Fibroblast of lung (primary cell): ENCODE results near the gene POLR2J3. TPM values are rescaled to one million over a fixed set of nuclear protein-coding genes. Genes with fewer than 3 reads are reported as not detected.
"Not testable (repeated sequence)": the region's sequence is repeated elsewhere in the genome, so short reads cannot be mapped to it uniquely, and the experiment has no call there.

ENCODE experiments used
- DNase-seq, 2 donors: peaks; one replicate each; pipeline versions ENCODE4 v3.0.0 to v3.0.0-alpha.2; 2010; ENCODE audit warnings: low read depth in 2 of 2
- H2AFZ ChIP-seq: 2 replicates; pipeline ENCODE4 v1.5.1; 2012; ENCODE audit warnings: low read length, control low read depth, inconsistent platforms
- H3K27ac ChIP-seq: 2 replicates; pipeline ENCODE4 v1.5.1; 2011; ENCODE audit warnings: low read length, control low read depth; ENCODE audit not compliant: insufficient read depth
- H3K27me3 ChIP-seq: 2 replicates; pipeline ENCODE4 v1.5.1; 2011; ENCODE audit warnings: mild to moderate bottlenecking, low read length; ENCODE audit not compliant: control insufficient read depth, insufficient read depth
- H3K36me3 ChIP-seq: 2 replicates; pipeline ENCODE4 v1.5.1; 2011; ENCODE audit warnings: low read length; ENCODE audit not compliant: control insufficient read depth, insufficient read depth
- H3K4me1 ChIP-seq: 2 replicates; pipeline ENCODE4 v1.5.1; 2011; ENCODE audit warnings: low read length; ENCODE audit not compliant: control insufficient read depth, insufficient read depth; ENCODE audit errors: extremely low read depth
- H3K4me2 ChIP-seq: 2 replicates; pipeline ENCODE4 v1.5.1; 2011; ENCODE audit warnings: low read length, control low read depth; ENCODE audit not compliant: insufficient read depth; ENCODE audit errors: extremely low read depth
- H3K4me3 ChIP-seq, 4 experiments: fragments of 200-600 bp in 1 of 4; sonication (generic) in 1 of 4; replicated peaks in 1 of 4; 2 replicates each; pipeline ENCODE4 v1.5.1; 2011 to 2016; ENCODE audit warnings: low read length in 4 of 4, low read depth in 3 of 4, mild to moderate bottlenecking in 3 of 4, control low read depth in 2 of 4, inconsistent platforms in 1 of 4, mixed read lengths in 1 of 4; ENCODE audit not compliant: insufficient read depth in 1 of 4; ENCODE audit errors: control extremely low read depth in 1 of 4
- H3K79me2 ChIP-seq: 2 replicates; pipeline ENCODE4 v1.5.1; 2012; ENCODE audit warnings: mild to moderate bottlenecking, low read length, inconsistent platforms; ENCODE audit not compliant: control insufficient read depth, insufficient read depth
- H3K9ac ChIP-seq: 2 replicates; pipeline ENCODE4 v1.5.1; 2011; ENCODE audit warnings: mild to moderate bottlenecking, low read length, control low read depth; ENCODE audit not compliant: insufficient read depth
- H3K9me3 ChIP-seq: 2 replicates; pipeline ENCODE4 v1.5.1; 2012; ENCODE audit warnings: low read depth, low read length; ENCODE audit not compliant: control insufficient read depth, insufficient read depth
- H4K20me1 ChIP-seq: 2 replicates; pipeline ENCODE4 v1.5.1; 2011; ENCODE audit warnings: low read length; ENCODE audit not compliant: control insufficient read depth, insufficient read depth; ENCODE audit errors: extremely low read depth
- polyA minus RNA-seq: library from RNA; depleted of rRNA, polyadenylated mRNA; stranded (reverse); fragments of >200 nt; gene quantifications from 2 replicates; pipeline ENCODE4 v1.2.3, GENCODE V29; 2011; ENCODE audit warnings: low replicate concordance
- polyA plus RNA-seq, 2 donors: library from polyadenylated mRNA; depleted of rRNA in 1 of 2; stranded (reverse) in 1 of 2; unstranded in 1 of 2; fragments of >200 nt; gene quantifications; 2 replicates each; pipeline ENCODE4 v1.2.1, GENCODE V29; 2011 to 2012; ENCODE audit warnings: missing spikeins in 1 of 2
- total RNA-seq: library from RNA; depleted of rRNA; stranded (reverse); fragments of >200 nt; gene quantifications from 2 replicates; pipeline ENCODE4 v1.2.1, GENCODE V29; 2014
- TF ChIP-seq, protein P1 (sequence below), 2 donors: IDR thresholded peaks in 1 of 2; conservative IDR thresholded peaks in 1 of 2; 1 replicate in 1 of 2; 2 replicates in 1 of 2; pipeline ENCODE4 v1.5.1; 2011 to 2012; ENCODE audit warnings: low read length in 2 of 2, control low read depth in 1 of 2, inconsistent platforms in 1 of 2, low read depth in 1 of 2, mild to moderate bottlenecking in 1 of 2

The POLR2J3 gene
- total RNA-seq (19.5 and 28.6 TPM in 2 replicates), polyA plus RNA-seq (29.3 and 42.5 TPM in 2 replicates), polyA minus RNA-seq (4.6 and 20.9 TPM in 2 replicates)
- 37.8 and 45.3 TPM in 2 replicates for polyA plus RNA-seq (2012)

DNA sequence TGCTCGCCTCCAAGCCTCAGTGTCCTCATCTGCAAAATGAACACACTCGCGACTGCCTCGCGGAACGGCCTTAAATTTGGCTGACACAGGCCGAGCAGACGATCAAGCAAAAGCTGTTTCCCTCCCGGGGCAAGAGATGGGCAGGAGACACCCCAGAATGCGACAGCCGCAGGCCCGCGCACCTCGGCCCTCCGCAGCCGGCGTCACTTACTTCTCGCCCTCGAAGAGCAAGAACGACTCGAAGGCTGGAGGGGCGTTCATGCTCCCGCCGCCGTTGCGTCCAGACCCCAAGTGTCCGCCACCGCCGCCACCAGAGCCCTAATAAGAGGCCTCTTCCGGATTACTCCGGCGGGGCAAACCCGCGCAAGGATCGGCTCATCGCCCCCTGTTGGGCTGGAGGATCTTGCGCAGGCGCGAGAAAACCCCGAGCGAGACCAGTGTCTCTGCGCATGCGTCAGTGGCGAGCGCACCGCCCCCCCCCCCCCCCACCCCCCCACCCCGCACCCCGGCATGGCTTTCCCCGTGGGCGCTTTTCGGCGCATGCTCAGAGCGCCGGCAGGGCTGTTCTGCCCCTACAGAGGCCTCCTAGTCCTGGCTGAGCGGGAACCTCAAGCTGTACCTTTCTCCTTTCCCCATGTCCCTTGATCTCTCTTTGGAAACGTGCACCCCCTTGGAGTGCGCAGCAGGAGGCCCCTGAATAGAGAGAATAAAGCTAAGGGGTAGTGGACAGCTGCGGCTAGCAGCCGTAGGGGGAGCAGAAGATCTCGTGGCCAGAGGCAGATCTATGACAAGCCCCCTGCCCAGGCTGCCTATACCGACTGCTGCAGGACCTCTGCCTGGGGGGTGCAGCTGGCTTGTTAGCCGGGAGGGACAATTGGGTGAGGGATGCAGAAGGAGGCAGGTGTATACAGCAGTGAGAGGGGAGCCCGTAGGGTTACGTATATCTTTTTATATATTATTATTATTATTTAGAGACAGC is at the start of gene POLR2J3:
POLR2J3 (minus strand) TSS at position 323 of the 979 bp plus-strand sequence; CDS start at position 261, 62 bp downstream.
- H3K79me2 ChIP-seq, H4K20me1 ChIP-seq, H3K9me3 ChIP-seq, H3K4me2 ChIP-seq, H3K27me3 ChIP-seq, H3K36me3 ChIP-seq, H3K4me1 ChIP-seq: not testable (repeated sequence)
- Histone ChIP-seq H3K27ac (peak within 1 kb of the TSS; percentile 72), H2AFZ (peak within 1 kb of the TSS; percentile 55), H3K9ac (peak within 1 kb of the TSS; percentile 77), H3K4me3 (peak within 1 kb of the TSS; percentile 55 to 81 (median 61))
- TF ChIP-seq, protein P1, sequence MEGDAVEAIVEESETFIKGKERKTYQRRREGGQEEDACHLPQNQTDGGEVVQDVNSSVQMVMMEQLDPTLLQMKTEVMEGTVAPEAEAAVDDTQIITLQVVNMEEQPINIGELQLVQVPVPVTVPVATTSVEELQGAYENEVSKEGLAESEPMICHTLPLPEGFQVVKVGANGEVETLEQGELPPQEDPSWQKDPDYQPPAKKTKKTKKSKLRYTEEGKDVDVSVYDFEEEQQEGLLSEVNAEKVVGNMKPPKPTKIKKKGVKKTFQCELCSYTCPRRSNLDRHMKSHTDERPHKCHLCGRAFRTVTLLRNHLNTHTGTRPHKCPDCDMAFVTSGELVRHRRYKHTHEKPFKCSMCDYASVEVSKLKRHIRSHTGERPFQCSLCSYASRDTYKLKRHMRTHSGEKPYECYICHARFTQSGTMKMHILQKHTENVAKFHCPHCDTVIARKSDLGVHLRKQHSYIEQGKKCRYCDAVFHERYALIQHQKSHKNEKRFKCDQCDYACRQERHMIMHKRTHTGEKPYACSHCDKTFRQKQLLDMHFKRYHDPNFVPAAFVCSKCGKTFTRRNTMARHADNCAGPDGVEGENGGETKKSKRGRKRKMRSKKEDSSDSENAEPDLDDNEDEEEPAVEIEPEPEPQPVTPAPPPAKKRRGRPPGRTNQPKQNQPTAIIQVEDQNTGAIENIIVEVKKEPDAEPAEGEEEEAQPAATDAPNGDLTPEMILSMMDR (conservative IDR thresholded peaks at IDR 0.05 in 1 of 2, IDR thresholded peaks at IDR 0.05 in 1 of 2; ENCODE audit: low read depth in 1 of 2, low read length in 2 of 2): peak; percentile 6 to 42
- DNase-seq: peak; percentile 78 to 95

GRCh38 chr7:102618122-102618521 is 45.7 kb upstream of the POLR2J3 start:
- H3K27me3 ChIP-seq, H4K20me1 ChIP-seq, H3K27ac ChIP-seq, H3K4me1 ChIP-seq, H3K79me2 ChIP-seq, H2AFZ ChIP-seq, H3K9me3 ChIP-seq, H3K36me3 ChIP-seq, DNase-seq, H3K4me3 ChIP-seq, H3K4me2 ChIP-seq, H3K9ac ChIP-seq: not testable (repeated sequence)

DNA sequence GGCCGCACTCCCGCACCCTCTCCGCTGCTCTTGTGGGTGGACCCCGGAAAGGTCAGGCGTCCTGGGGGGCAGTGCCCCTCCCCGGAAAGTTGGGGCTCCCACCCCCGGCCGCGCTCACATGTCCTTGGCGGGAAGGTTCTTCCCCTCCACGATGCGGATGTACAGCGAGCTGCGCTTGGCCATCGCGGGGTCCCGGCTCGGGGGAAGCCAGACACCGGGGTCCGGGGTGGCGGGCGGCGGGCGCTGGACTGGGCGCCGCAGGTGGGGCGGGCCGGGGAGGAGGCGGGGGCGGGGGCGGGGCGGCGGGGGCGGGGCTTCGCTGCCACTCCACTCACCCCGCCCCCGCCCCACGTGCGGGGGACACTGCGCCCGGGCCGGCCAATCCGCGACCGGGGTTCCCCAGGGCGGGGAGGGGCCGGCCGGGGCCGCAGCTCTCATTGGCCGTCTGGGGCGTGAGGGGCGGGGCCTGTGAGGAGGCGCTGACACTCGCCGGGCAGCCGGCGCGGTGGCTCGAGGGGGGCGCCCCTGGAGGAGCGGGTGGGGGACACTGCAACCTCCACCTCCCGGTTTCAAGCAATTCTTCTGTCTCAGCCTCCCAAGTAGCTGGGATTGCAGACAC is 44.2 kb upstream of the POLR2J3 start, which contains the start of gene RASA4:
RASA4 (minus strand) TSS at position 250 of the 619 bp plus-strand sequence; CDS start at position 183, 67 bp downstream.
- not testable (repeated sequence) for H3K9me3 ChIP-seq, H2AFZ ChIP-seq, H3K36me3 ChIP-seq, H3K4me1 ChIP-seq, H3K79me2 ChIP-seq, H4K20me1 ChIP-seq, H3K27ac ChIP-seq, H3K27me3 ChIP-seq, H3K9ac ChIP-seq
- H3K4me3 ChIP-seq: peak within 1 kb of the TSS in 1 of 4 experiments; percentile 48
- H3K4me2 ChIP-seq: peak within 1 kb of the TSS; percentile 44
- DNase-seq: peak in 1 of 2 donors; percentile 0

GRCh38 chr7:102615930-102616329 is 43.5 kb upstream of the POLR2J3 start:
- H3K36me3 ChIP-seq, H3K27ac ChIP-seq, H4K20me1 ChIP-seq, H3K4me2 ChIP-seq, H3K9me3 ChIP-seq, H2AFZ ChIP-seq, H3K9ac ChIP-seq, H3K79me2 ChIP-seq, H3K4me1 ChIP-seq, H3K27me3 ChIP-seq, H3K4me3 ChIP-seq, DNase-seq: not testable (repeated sequence)

DNA sequence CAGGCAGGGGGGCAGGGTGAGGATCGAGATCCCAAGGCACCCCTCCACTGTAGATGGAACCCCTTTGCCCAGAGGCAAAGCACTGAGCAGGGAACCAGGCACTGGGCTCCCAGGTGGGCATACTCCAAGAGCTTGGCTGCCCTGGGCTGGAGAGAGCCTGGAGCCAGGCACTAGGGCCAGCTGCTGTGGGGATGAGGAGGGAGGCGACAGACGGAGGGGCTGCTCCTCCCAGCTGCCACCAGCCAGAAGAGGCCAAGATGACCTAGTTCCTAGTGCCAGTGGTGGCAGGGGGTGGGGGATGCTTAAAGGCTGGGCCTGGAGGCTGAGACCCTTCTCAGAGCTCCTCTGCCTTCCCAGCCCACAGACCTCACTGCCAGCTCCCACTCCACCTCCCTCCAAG is 42.5 kb upstream of the POLR2J3 start:
- H3K9ac ChIP-seq, H3K79me2 ChIP-seq, H3K4me3 ChIP-seq, H3K27ac ChIP-seq, H2AFZ ChIP-seq, H3K9me3 ChIP-seq, H4K20me1 ChIP-seq, H3K4me2 ChIP-seq, H3K27me3 ChIP-seq, H3K4me1 ChIP-seq, DNase-seq, H3K36me3 ChIP-seq: not testable (repeated sequence)

DNA sequence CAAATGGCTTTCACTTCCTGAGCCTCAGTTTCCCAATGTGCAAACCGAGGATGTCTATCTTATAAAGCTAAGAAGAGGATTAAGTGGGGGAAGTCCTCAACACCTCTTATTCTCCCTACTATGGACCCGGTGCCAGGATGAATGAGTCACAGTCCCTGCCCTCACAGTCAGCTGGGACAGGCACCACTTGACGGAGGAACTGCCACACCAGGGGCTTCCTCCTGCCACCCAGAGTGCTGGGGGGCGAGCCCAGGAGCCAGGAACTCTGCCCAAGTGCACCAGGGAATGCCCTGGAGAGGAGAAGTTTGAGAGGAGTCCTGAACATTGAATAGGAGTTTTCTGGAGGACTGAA is 41.9 kb upstream of the POLR2J3 start:
- not testable (repeated sequence) for H3K36me3 ChIP-seq, H3K27me3 ChIP-seq, H3K4me3 ChIP-seq, H3K4me1 ChIP-seq, H3K9ac ChIP-seq, H2AFZ ChIP-seq, H3K79me2 ChIP-seq, H3K4me2 ChIP-seq, H3K9me3 ChIP-seq, DNase-seq, H3K27ac ChIP-seq, H4K20me1 ChIP-seq
